ENCODE measurements around the gene TSEN15. TPM values are rescaled to one million over a fixed set of nuclear protein-coding genes. Genes with fewer than 3 reads are reported as not detected.

The TSEN15 gene
- polyA plus RNA-seq, 2 of the 4 experiments (the other 2 are of a cell fraction) = 36.7 to 79.9 TPM

- DNase-seq (ENCODE audit: low read depth in 1 of 2, low spot score in 1 of 2) (no peak), FAIRE-seq (no peak), ATAC-seq (no peak)
- H3K4me3 ChIP-seq = no peak overlapping the region
- H3K4me2 ChIP-seq = no peak overlapping the region
- no peaks in the 10 kb centered on the region for H3K4me1 ChIP-seq
- ChIA-PET POLR2A (no interaction called here), CTCF (interaction anchor here (1.1 to 2.8 kb wide), 3 partner anchors 8 to 63 kb away, joined by 3 to 8 read pairs (median 5); no protein-coding TSS in a partner anchor)
- H3K9me3 ChIP-seq = no peaks in the 10 kb centered on the region
- TF ChIP-seq PHF8 (IDR thresholded peaks at IDR 0.05; ENCODE audit: borderline replicate concordance, low read depth) (no peak), E2F6 (IDR thresholded peaks at IDR 0.05; ENCODE audit: borderline replicate concordance, low read depth) (no peak), KDM1A (IDR thresholded peaks at IDR 0.05; ENCODE audit: low read depth) (no peak), MAX (IDR thresholded peaks at IDR 0.05) (no peak), CBX8 (IDR thresholded peaks at IDR 0.05) (no peak), MAZ (IDR thresholded peaks at IDR 0.05; ENCODE audit: borderline replicate concordance, low read depth, low read length) (no peak), HEYL (CRISPR knock-in tag; IDR thresholded peaks at IDR 0.05) (no peak), BHLHE40 (IDR thresholded peaks at IDR 0.05; ENCODE audit: low read depth, low read length) (no peak), TP53 (CRISPR knock-in tag; IDR thresholded peaks at IDR 0.05) (no peak), PBX3 (IDR thresholded peaks at IDR 0.05) (no peak), CBX2 (IDR thresholded peaks at IDR 0.05; ENCODE audit: borderline replicate concordance, low read depth) (no peak), EHMT2 (IDR thresholded peaks at IDR 0.05; ENCODE audit: low read depth) (no peak), ZSCAN20 (CRISPR knock-in tag; IDR thresholded peaks at IDR 0.05) (no peak), NPAS2 (CRISPR knock-in tag; IDR thresholded peaks at IDR 0.05; ENCODE audit: borderline replicate concordance) (no peak), BCL3 (IDR thresholded peaks at IDR 0.05) (no peak), POLR2A (IDR thresholded peaks at IDR 0.05; ENCODE audit: low read length) (no peak), SREBF2 (IDR thresholded peaks at IDR 0.05) (no peak), FOXS1 (CRISPR knock-in tag; IDR thresholded peaks at IDR 0.05) (no peak)
- H3K27ac ChIP-seq = no peak overlapping the region
Observed at GRCh38 chr1:184085667-184086066, 34.1 kb downstream of the TSEN15 start.

GRCh38 chr1:184088037-184088436 is 36.5 kb downstream of the TSEN15 start:
- TF ChIP-seq HES2 (IDR thresholded peaks at IDR 0.05) (no peak), BHLHE40 (IDR thresholded peaks at IDR 0.05; ENCODE audit: low read depth, low read length) (no peak), MAX (IDR thresholded peaks at IDR 0.05) (no peak), CBX8 (IDR thresholded peaks at IDR 0.05) (no peak), NPAS2 (CRISPR knock-in tag; IDR thresholded peaks at IDR 0.05; ENCODE audit: borderline replicate concordance) (no peak), CHD4 (IDR thresholded peaks at IDR 0.05; ENCODE audit: borderline replicate concordance) (no peak), PBX3 (IDR thresholded peaks at IDR 0.05) (no peak), HOXB13 (CRISPR knock-in tag; IDR thresholded peaks at IDR 0.05; ENCODE audit: low read depth) (no peak), ATOH8 (CRISPR knock-in tag; IDR thresholded peaks at IDR 0.05; ENCODE audit: low read depth) (no peak), USF2 (IDR thresholded peaks at IDR 0.05) (no peak)
- no peaks in the 10 kb centered on the region for H3K9me3 ChIP-seq
- ChIA-PET POLR2A (no interaction called here), CTCF (interaction anchor here (0.6 to 2.8 kb wide), 4 partner anchors 11 to 134 kb away, joined by 4 to 8 read pairs (median 6); no protein-coding TSS in a partner anchor)
- WGBS (ENCODE audit: missing lambda C conversion rate) = 93% methylated on average over 8 of the region's 8 CpGs
- ATAC-seq (no peak), DNase-seq (ENCODE audit: low read depth in 1 of 2, low spot score in 1 of 2) (no peak), FAIRE-seq (no peak)
- no peaks in the 10 kb centered on the region for H3K4me1 ChIP-seq
- H3K27ac ChIP-seq = no peak overlapping the region
- H3K4me2 ChIP-seq = no peak overlapping the region
- H3K4me3 ChIP-seq = no peak overlapping the region
